Keratinocyte (primary cell): ENCODE results near the gene CNOT8. TPM values are rescaled to one million over a fixed set of nuclear protein-coding genes. Genes with fewer than 3 reads are reported as not detected.

Source experiments
- DNase-seq: peaks from one replicate; pipeline ENCODE4 v3.0.0-alpha.2; 2011; ENCODE audit warnings: low read depth, missing footprints, low spot score
- FAIRE-seq: peaks from 2 replicates; lab custom pipeline; 2011; peaks lifted over from hg19 to GRCh38; lab: Jason Lieb, UNC
- H2AFZ ChIP-seq: 2 replicates; pipeline ENCODE4 v1.6.0; 2012; ENCODE audit warnings: low read length, control low read depth, inconsistent platforms; ENCODE audit not compliant: control insufficient read depth
- H3K27ac ChIP-seq: 2 replicates; pipeline ENCODE4 v1.5.1; 2011; ENCODE audit warnings: low read length; ENCODE audit not compliant: control insufficient read depth, insufficient read depth
- H3K27me3 ChIP-seq: 3 replicates; pipeline ENCODE4 v1.6.0; 2011; ENCODE audit warnings: low read length; ENCODE audit not compliant: control insufficient read depth, insufficient read depth; ENCODE audit errors: extremely low read depth
- H3K36me3 ChIP-seq, 2 experiments: 2 replicates in 1 of 2; 3 replicates in 1 of 2; pipeline ENCODE4 v1.5.1; 2011; ENCODE audit warnings: low read length in 2 of 2, mild to moderate bottlenecking in 1 of 2; ENCODE audit not compliant: control insufficient read depth in 2 of 2, insufficient read depth in 2 of 2; ENCODE audit errors: extremely low read depth in 1 of 2
- H3K4me1 ChIP-seq: 3 replicates; pipeline ENCODE4 v1.5.1; 2011; ENCODE audit warnings: low read length; ENCODE audit not compliant: control insufficient read depth, insufficient read depth; ENCODE audit errors: extremely low read depth
- H3K4me2 ChIP-seq: 3 replicates; pipeline ENCODE4 v1.6.0; 2011; ENCODE audit warnings: low read depth, low read length; ENCODE audit not compliant: control insufficient read depth, insufficient read depth; ENCODE audit errors: extremely low read depth
- H3K4me3 ChIP-seq, 3 experiments: fragments of 200-600 bp in 1 of 3; sonication (generic) in 1 of 3; 2 replicates in 2 of 3; 3 replicates in 1 of 3; pipeline ENCODE4 v1.5.1; 2011 to 2016; ENCODE audit warnings: low read length in 3 of 3, mild to moderate bottlenecking in 3 of 3, control low read depth in 2 of 3, inconsistent platforms in 1 of 3, low read depth in 1 of 3, mixed read lengths in 1 of 3, mixed run types in 1 of 3, moderate library complexity in 1 of 3; ENCODE audit not compliant: control insufficient read depth in 2 of 3, insufficient read depth in 2 of 3; ENCODE audit errors: extremely low read depth in 1 of 3
- H3K79me2 ChIP-seq: 2 replicates; pipeline ENCODE4 v1.6.0; 2012; ENCODE audit warnings: low read length; ENCODE audit not compliant: control insufficient read depth, insufficient read depth
- H3K9ac ChIP-seq: 3 replicates; pipeline ENCODE4 v1.6.0; 2011; ENCODE audit warnings: low read length; ENCODE audit not compliant: control insufficient read depth, insufficient read depth; ENCODE audit errors: extremely low read depth
- H3K9me1 ChIP-seq: 3 replicates; pipeline ENCODE4 v1.6.0; 2011; ENCODE audit warnings: low read length; ENCODE audit not compliant: control insufficient read depth, insufficient read depth; ENCODE audit errors: extremely low read depth
- H3K9me3 ChIP-seq: 2 replicates; pipeline ENCODE4 v1.5.1; 2012; ENCODE audit warnings: low read depth, low read length; ENCODE audit not compliant: control insufficient read depth
- H4K20me1 ChIP-seq: 3 replicates; pipeline ENCODE4 v1.6.0; 2011; ENCODE audit warnings: low read length; ENCODE audit not compliant: control insufficient read depth, insufficient read depth; ENCODE audit errors: extremely low read depth
- EZH2 ChIP-seq: IDR thresholded peaks from one replicate; pipeline ENCODE4 v1.6.1; 2012; ENCODE audit warnings: inconsistent platforms, mild to moderate bottlenecking, low read length, moderate library complexity
- dilution Hi-C: fragments of 300-500 bp; cut with MboI; formaldehyde crosslinking; loops from one replicate; pipeline ENCODE4 v1.7.0; 2020; ENCODE audit warnings: low sequenced_read_pairs; ENCODE audit not compliant: extremely low pct_ligation_motif_present
- polyA plus RNA-seq, 5 experiments: library from polyadenylated mRNA; depleted of rRNA in 3 of 5; stranded (reverse) in 3 of 5; stranded (forward) in 1 of 5; unstranded in 1 of 5; fragments of >200 nt; gene quantifications; 1 replicate in 1 of 5; 2 replicates in 3 of 5; 3 replicates in 1 of 5; pipeline versions ENCODE4 v1.2.1 to v1.2.3, GENCODE V29; 2011 to 2012; ENCODE audit warnings: missing spikeins in 2 of 5, low read depth in 1 of 5, low replicate concordance in 1 of 5
- TF ChIP-seq, protein P1 (sequence below), 3 experiments: IDR thresholded peaks in 1 of 3; conservative IDR thresholded peaks in 1 of 3; optimal IDR thresholded peaks in 1 of 3; 2 replicates in 2 of 3; 3 replicates in 1 of 3; pipeline versions ENCODE3 to v1.5.1; 2011; ENCODE audit warnings: low read length in 3 of 3, mild to moderate bottlenecking in 3 of 3, moderate library complexity in 2 of 3, control low read depth in 1 of 3, inconsistent platforms in 1 of 3; ENCODE audit not compliant: insufficient read depth in 2 of 3; ENCODE audit errors: extremely low read depth in 1 of 3

Gene CNOT8
- polyA plus RNA-seq, 1 donor (not counting 4 experiments of a cell fraction or from before 2014, with no cell fraction given): 44.5 TPM

DNA sequence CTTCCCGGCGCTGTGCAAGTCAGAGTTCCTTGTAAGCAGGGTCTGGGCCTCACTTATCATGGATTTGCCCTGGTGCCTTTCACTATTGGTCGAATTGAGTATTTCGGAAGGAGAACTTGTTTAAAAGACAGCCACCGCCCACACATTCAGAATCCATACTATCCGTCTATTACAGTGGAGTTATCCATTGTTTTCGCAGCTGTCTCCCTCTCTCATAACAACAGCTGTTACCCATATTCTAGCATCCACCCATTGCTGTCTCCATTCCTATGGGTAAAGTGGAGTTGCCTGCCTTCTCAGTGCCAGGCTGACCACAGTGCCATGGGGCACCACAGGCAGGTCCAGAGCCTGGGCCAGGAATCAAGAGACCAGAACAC is 28.2 kb upstream of the CNOT8 start:
- peak overlapping the region in 2 of 3 experiments; percentile 1 to 19 for H3K4me3 ChIP-seq
- no peak for FAIRE-seq
- H3K27me3 ChIP-seq: no peaks in the 10 kb centered on the region
- TF ChIP-seq, protein P1, sequence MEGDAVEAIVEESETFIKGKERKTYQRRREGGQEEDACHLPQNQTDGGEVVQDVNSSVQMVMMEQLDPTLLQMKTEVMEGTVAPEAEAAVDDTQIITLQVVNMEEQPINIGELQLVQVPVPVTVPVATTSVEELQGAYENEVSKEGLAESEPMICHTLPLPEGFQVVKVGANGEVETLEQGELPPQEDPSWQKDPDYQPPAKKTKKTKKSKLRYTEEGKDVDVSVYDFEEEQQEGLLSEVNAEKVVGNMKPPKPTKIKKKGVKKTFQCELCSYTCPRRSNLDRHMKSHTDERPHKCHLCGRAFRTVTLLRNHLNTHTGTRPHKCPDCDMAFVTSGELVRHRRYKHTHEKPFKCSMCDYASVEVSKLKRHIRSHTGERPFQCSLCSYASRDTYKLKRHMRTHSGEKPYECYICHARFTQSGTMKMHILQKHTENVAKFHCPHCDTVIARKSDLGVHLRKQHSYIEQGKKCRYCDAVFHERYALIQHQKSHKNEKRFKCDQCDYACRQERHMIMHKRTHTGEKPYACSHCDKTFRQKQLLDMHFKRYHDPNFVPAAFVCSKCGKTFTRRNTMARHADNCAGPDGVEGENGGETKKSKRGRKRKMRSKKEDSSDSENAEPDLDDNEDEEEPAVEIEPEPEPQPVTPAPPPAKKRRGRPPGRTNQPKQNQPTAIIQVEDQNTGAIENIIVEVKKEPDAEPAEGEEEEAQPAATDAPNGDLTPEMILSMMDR (optimal IDR thresholded peaks at IDR 0.05 in 1 of 3, IDR thresholded peaks at IDR 0.05 in 1 of 3, conservative IDR thresholded peaks at IDR 0.05 in 1 of 3; ENCODE audit: extremely low read depth in 1 of 3, insufficient read depth in 2 of 3, low read length in 3 of 3): no peak
- TF ChIP-seq EZH2: no peak
- dilution Hi-C loops: no loop called here
- H3K27ac ChIP-seq: peak overlapping the region; percentile 96
- peaks cover 6% of the 10 kb centered on the region for H4K20me1 ChIP-seq
- no peak for DNase-seq
- H3K9me3 ChIP-seq: no peaks in the 10 kb centered on the region
- peak overlapping the region; percentile 65 for H3K4me2 ChIP-seq
- H3K36me3 ChIP-seq: peaks cover 0 to 5% of the 10 kb centered on the region in 2 experiments
- H3K79me2 ChIP-seq: no peaks in the 10 kb centered on the region
- H3K9me1 ChIP-seq: peaks cover 5% of the 10 kb centered on the region
- peak overlapping the region; percentile 65 for H2AFZ ChIP-seq
- H3K9ac ChIP-seq: peak overlapping the region; percentile 64
- peaks cover 52% of the 10 kb centered on the region for H3K4me1 ChIP-seq

GRCh38 chr5:154830596-154830995 is 27.8 kb upstream of the CNOT8 start:
- Histone ChIP-seq H3K4me1 (peaks cover 55% of the 10 kb centered on the region), H3K27ac (peak overlapping the region; percentile 96), H2AFZ (no peak overlapping the region), H3K9ac (peak overlapping the region; percentile 64), H3K9me1 (peaks cover 5% of the 10 kb centered on the region), H3K27me3 (no peaks in the 10 kb centered on the region), H3K9me3 (no peaks in the 10 kb centered on the region), H3K36me3 (peaks cover 0 to 5% of the 10 kb centered on the region in 2 experiments), H3K79me2 (no peaks in the 10 kb centered on the region), H4K20me1 (peaks cover 6% of the 10 kb centered on the region), H3K4me2 (peak overlapping the region; percentile 65), H3K4me3 (no peak overlapping the region)
- TF ChIP-seq, protein P1 (optimal IDR thresholded peaks at IDR 0.05 in 1 of 3, IDR thresholded peaks at IDR 0.05 in 1 of 3, conservative IDR thresholded peaks at IDR 0.05 in 1 of 3; ENCODE audit: extremely low read depth in 1 of 3, insufficient read depth in 2 of 3, low read length in 3 of 3): no peak
- dilution Hi-C loops: no loop called here
- FAIRE-seq (no peak), DNase-seq (no peak)
